Stimulated activated CD4-positive, alpha-beta T cell treated with anti-CD3 and anti-CD28 coated beads, Interleukin-15, amount 100 ng/mL, for 24 hours (primary cell): ENCODE data around the gene ASPG.

Experiments
- DNase-seq: peaks from one replicate; pipeline ENCODE4 v3.0.0-alpha.2; 2020

The ASPG gene

DNA sequence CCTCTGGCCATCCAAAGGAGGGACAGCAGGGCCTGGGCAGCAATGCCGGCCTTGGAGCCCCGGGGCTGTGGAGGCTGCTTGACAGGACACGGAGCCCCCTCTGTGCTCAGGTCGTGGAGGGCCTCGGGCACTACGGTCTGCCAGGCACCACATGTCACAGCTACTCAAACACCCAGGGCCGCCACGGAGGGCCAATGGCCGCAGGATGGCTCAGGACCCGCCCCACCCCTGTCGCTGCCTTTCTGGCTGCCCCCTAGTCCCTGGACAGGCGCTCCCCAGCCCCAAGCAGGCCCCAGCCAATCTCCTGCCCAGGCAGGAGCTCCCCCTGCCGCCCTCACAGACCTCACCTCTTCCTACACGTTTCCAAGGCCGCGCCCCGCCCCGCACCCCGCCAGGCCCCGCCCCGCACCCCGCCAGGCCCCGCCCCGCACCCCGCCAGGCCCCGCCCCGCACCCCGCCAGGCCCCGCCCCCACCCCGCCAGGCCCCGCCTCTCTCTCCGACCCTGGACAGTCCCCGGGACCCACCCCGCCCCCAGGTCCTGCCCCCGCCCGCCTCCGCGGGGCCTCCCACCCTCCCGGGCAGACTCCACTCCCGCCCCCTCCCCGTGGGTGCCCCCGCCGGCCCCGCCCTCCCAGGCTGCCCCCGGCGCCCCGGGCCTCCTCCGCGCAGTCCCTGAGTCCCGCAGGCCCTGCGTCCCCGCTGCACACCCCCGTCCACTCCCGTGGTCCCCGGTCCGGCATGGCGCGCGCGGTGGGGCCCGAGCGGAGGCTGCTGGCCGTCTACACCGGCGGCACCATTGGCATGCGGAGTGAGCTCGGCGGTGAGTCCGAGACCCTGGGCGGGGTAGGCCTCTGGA is at the start of gene ASPG:
Gene ASPG (plus strand): TSS at position 669 of the 857 bp plus-strand sequence. CDS start 71 bp downstream, at position 740.
- no peak for DNase-seq

DNA sequence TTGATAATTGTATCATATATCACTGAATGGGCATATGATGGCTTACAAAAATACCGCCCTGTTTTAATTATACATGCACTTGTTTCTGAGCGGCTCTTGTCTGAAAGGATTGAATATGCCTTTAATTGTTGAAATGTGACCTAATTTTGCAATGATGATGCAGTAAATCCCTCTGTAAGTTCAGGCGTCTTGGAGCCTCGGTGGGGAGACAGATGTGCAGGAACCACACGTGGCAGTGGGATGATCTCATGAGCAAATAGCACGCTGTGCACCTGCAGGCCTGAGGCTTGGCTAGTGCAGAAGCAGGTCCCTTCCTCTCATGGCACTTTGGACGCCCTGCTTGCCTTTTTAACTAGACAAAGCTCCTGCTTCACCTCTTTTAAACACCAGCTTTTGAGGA is 49.3 kb upstream of the ASPG start:
- no peak for DNase-seq

DNA sequence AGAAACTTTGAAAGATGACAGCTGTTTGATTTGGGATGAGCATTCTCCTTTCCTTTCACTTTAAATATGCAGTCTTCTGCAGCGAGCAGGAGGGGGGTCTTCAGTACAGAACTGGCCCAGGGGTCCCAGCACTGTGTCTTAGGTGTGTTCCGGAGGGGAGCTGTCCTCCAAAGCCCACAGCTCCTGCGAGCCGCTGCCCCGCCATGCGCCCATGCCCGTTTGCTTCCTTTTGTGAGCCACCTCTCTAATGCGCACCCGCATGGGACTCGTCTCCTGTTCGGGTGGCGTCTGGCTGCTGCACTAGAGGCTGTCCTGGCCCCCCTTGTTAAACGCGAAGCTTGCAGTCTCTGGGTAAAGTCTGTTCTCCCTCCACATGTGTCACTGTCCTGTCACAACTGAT is 48.4 kb upstream of the ASPG start:
- DNase-seq = no peak

DNA sequence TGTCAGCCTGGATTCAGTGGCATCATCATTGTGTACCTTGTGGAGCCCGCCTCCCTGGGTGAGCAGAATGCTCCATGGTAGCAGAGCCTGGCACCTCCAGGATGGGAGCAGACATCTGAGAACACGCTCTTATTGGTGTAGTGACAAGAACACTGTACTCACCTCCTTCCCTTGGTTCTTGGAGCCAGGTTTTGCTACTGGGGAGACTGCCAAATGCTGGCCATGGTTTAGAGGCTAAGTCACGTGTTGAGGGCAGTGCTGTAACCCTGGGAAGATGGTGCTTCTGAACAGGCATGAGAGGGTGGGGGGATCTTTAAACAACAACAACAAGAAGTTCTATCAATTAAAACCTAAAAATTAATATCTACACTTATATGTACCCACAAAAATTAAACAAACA is 47.6 kb upstream of the ASPG start:
- DNase-seq = no peak

DNA sequence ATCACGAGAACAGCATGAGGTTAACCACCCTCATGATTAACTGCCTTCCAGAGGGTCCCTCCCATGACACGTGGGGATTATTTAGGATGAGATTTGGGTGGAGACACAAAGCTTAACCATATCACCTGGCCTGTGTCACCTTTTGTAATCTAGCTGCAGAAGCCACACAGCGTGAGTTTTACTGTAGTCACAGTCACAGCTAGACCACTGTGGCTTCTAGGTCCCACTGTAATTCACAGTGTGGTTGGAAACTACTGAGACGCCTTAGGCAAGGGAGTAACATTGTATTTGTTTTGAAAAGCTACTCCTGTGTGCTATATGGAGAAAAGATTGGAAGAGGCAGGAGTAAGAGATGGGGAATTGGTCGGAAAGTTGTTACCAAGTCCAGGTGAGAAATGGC is 46.3 kb upstream of the ASPG start:
- DNase-seq = no peak

DNA sequence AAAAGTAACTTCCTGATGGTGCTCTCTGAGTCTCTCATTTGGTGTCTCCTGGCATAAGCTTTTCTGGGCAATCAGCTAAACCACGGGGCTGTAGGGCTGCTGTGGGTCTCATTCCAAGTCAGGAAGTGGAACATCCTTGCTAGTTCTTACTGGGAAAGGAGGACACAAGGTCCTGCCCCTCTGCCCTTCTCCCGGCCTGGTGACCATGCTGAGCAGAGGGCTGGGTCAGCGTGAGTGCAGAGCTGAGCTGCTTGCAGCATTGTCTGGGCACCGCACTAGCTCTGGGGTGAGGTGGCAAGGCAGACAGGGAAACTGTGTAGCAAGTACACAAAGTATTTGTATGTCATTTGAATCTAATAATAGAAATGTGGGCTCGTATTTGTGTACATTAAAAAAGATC is 45.0 kb upstream of the ASPG start:
- no peak for DNase-seq

DNA sequence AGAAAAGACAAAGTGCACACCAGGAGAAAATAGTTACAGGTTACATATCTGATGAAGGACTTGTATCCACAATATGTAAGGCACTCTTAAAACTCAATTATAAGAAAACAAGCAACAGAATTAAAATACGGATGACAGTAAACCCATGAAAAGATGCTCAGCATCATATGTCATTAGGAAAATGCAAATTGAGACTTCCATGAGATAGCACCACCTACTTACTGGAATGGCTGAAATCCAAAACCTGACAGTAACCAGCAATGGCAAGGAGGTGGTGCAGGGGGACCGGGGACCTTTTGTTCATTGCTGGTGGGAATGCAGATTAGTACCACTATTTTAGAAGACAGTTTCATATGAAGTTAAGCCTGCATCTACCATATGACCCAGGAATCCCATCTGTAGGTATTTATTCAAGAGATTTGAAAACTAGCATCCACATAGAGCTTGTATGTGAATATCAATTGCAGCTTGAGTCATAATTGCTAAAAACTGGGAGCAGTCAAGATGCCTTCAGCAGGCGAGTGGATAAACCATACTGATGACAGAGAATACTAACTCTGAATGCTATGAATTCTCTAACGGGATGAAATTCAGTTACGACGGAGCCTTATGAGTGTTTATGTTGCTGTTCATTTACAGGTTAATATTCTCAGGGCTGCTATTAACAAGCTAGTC is 43.9 kb upstream of the ASPG start:
- DNase-seq = no peak

DNA sequence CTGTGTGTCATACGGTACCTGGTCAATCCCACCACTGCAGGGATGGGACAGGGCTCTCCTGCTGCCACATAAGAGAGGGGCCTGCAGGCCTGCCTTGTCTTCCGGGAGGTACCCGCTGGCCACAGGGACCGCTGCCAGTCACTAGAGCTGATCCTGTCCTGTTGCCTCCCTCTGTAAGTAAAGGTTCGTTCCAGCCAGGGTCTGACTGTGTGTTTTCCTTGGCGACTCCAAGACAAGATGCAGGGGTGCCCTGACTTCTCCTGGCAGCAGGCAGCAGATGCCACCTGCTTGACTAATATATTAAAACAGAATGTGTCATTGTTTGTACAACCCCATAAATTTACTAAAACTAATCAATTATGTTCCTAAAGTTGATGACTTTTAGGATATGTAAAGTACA is 41.5 kb upstream of the ASPG start:
- DNase-seq = no peak

DNA sequence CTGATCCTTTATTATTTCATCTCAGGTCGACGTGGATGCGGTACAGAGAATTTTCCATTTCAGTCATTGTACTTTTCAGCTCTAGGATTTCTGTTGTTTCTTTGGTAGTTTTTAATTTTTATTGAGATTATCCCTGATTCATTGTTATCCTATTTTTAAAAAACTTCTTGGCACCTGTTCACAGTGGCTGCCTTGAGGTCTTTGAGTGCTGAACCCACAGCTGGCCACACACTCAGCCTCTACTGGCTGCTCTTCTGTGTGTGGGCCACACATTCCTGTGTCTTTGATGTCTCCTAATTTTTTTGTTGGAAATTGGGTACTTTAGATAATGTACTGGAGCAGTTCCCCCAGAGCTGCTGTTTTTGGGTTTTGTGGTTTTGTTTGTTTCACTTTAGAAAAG is 37.7 kb upstream of the ASPG start:
- DNase-seq = no peak

DNA sequence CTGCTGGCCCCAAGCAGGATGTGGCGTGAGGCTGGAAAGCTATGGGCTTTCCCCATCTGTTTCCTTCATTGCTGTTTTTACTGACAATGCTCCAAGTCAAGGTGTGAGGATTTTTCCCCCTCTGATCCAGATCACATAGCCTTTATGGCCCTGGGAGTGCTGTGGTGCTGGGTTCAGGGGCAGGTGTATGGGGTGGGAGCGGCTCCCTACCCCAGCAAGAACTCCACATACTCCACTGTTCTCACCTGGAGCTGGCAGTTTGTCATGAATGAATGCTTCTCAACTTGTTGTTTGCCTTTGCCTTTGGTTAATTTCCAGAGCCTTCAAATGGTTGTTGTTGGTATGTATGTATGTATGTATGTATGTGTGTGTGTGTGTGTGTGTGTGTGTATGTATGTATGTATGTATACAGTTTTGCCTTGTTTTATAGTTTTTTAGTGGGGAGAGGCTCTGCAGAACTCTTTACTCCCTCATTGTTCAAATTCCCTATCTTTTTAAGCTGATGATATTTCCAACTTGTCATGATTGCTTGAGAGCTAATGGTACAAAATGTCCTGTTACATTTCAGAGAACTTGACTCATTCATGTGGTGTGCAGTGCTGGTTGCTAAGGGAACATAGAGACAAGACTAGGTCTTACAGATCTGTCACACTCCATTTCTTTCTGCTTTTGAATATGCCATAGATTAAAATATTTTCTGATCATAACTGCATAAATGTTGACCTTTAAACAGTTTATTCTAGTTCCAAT is 36.6 kb upstream of the ASPG start:
- DNase-seq = no peak

DNA sequence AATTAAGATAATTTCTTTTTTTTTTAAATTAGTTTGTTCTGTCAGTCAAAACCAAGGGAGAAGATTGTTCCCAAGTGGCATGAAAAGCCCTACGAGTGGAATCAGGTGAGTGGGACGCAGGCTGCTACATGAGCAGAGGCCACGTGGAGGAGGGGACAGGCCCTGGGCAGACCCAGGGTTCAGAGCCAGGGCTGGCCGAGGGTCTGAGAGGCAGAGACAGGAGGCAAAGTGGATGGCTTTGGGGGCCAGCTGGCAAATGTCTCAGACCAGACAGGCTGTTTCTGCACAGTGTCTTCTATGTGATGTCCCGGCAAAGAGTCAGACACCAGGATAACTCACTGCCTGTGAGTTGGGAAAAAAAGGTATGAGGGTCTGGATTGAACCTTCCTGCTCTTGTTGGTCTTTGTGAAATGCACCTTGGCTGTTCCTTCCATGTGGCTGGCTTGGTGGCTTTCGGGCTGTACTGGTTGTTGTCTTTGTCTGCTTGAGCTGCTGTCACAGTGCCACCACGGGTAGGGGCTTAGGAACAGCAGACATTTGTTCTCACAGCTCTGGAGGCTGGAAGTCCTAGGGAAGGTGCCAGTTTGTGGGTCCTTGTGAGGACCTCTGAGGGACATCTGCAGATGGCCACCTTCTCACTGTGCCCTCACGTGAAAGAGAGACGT is 35.8 kb upstream of the ASPG start:
- DNase-seq = no peak

DNA sequence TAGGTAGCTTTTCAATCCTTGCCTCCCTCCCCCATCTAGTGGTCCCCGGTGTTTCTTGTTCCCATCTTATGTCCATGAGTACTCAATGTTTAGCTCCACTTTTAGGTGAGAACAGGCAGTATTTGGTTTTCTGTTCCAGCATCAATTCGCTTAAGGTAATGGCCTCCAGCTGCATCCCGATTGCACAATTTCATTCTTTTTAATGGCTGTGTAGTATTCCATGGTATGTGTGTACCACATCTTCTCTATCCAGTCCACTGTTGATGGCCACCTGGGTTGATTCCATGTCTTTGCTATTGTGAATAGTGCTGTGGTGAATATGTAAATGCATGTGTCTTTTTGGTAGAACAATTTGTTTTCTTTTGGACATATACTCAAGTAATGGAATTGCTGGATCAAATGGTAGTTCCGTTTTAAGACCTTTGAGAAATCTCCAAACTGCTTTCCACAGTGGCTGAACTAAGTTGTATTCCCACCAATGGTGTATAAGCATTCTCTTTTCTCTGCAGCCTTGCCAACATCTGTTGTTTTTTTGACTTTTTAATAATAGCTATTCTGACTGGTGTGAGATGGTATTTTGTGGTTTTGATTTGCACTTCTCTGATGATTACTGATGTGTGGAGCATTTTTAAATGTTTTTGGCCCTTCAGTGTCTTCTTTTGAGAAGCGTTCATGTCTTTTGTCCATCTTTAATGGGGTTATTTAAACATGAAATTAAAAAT is 34.2 kb upstream of the ASPG start:
- no peak for DNase-seq

DNA sequence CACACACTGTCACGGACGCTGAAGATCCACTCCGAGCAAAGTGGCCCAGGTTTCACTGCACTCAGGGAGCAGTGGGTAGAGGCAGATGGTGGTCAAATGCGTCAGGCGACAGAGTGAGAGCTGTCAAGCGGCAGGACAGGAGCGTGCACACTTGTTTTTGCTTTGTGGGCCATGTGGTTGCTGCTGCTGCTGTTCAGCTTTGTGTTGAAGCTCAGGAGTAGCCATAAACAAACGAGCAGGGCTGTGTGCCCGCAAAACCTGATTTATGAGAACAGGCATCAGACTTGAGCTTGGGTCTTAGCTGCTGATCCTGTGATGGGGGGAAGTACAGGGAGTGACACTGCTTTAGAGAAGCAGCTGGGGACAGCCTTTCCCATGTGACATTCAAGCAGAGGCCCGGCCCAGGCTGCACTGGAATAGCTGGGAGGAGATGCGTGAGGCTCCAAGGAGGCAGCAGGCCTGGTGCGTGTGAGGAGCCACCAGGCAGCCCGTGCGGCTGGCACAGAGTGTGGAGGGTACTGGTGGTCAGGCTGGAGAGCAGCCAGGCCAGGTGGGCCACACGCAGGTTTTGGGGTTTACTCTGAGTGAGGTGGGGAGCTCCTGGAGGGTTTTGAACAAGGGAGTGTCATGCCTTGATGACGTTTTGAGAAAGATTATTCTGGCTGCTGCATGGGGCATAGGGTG is 31.1 kb upstream of the ASPG start:
- no peak for DNase-seq

DNA sequence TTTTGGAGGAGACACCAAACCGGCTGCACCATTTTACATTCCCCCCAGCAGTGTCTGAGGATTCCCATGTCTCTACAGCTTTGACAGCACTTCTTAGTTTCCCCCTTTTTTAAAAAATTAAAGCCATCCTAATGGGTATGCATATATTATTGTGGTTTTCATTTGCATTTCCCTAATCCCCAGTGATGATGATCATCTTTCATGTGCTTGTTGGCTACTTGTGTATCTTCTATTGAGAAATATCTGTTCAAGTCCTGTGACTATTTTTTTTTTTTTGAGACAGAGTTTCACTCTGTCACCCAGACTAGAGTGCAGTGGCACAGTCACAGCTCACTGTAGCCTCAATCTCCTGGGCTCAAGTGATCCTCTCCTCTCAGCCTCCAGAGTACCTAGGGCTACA is 23.2 kb upstream of the ASPG start:
- DNase-seq = no peak

DNA sequence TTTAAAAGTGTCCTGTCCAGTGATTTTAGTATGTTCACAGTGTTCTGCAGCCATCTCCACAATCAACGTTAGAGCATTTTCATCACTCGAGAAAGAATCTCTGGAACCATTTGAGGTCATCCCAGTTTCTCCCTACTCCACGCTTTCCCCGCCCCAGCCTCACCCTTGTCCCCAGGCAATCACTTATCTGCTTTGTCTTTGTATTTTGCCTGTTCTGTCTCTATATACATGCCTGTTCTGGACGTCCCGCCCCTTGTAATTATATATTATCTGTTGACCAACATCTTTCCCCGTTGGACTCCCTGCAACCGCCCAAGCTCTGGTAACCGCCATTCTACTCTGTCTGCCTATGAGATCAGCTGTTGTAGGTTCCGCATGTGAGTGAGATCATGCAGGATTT is 21.5 kb upstream of the ASPG start:
- no peak for DNase-seq

DNA sequence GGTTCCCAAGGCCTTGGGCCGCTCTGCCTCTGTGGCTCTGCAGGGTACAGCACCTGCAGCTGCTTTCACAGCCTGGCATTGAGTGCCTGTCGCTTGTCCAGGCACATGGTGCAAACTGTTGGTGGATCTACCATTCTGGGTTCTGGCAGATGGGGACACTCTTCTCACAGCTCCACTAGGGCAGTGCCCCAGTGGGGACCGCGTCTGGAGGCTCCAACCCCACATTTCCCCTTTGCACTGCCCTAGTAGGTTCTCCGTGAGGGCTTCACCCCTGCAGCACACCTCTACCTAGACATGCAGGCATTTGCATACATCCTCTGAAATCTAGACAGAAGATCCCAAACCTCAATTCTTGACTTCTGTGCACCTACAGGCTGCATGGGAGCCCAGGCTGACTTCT is 19.2 kb upstream of the ASPG start:
- no peak for DNase-seq

DNA sequence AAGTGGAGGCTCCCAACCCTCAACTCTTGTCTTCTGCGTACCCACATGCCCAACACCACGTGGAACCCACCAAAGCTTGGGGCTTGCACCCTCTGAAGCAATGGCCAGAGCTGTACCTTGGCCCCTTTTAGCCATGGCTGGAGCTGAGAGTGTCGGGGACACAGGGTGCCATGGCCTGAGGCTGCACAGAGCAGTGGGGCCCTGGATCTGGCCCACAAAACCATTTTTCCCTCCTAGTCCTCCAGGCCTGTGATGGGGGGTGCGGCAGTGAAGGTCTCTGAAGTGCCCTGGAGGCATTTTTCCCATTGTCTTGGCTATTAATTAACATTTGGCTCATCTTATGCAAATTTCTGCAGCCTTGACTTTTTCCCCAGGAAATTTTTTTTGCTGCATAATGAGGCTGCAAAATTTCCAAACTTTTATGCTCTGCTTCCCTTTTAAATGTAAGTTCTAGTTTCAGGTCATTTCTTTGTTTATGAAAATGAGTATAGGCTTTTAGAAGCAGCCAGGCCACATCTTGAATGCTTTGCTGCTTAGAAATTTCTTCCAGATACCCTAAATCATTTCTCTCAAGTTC is 18.7 kb upstream of the ASPG start:
- DNase-seq = no peak

DNA sequence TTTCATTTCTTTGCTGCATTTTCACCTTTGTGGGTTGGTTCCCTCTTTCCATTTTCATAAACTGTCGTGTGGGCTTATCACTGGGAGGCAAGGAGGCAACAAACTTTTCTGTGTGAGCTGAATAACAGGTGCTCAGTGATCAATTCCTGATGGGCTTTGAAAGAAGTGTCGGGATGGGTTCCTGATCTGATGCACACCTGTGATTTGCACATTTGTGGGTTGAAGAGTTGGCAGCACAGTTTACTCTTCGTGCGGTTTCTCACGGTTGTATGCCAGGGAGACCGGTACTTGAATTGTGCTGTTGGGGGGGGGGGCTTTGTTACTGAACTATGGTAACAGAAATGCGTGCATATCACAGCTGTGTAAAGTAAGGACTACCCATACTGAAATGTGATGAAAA is 16.0 kb upstream of the ASPG start:
- DNase-seq = no peak

DNA sequence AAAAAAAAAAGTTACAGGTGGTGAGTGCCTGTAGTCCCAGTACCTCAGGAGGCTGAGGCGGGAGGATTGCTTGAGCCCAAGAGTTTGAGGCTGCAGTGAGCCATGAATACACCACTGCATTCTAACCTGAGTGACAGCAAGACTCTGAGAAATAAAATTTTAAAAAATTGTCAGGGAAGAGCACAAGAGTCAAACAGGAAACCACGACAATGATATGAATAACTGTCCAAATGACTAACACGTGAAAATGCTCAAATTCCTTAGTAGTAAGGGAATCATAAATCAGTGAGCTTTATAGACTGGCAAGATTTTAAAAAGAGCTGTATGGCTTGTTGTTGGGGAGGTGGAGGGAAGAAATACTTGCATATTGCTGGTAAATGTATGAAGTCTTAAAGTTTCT is 12.9 kb upstream of the ASPG start:
- no peak for DNase-seq

DNA sequence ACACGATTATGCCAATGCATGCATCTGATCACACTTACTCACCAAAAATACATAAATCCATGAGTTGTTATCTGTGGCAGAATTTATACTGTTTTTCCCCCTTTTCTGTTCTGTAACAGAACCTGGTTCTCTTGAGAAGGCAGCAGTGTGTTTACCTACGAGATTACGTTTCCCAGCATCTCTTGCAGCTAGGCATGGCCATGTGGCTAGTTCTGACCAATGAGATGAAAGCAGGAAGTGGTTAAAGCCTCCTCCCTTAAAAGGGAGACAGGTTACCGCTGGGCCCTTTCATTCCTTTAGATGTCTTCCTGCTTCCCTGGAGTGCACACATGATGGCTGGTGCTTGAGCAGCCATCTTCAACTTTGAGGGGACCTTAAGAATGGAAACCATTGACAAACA is 11.7 kb upstream of the ASPG start:
- no peak for DNase-seq

DNA sequence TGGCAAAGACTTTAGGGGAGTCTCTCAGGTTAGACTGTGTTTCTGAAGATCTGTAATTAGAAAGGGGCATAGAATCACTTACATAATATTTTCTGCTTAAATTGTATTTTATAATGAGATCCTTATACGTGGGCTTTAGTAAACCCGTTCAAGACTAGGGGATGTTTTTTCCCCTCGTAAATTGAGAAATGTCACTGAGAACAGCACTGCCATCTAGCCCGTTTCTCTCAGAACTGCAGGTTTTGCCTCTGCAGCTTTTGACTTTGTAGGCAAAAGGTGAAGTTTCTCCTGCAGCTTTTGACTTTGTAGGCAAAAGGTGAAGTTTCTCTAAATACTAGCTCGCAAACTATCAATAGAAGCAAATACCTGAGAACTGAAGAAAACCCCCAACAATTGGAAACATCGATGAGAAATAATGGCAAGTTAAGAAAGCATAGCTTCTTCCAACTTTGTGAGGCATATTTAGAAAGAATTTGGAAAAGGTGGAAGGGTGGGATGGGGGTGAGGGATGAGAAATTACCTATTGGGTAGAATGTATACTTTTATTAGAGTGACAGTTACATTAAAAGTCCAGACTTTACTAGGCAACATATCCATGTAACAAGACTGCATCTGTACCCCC is 9.9 kb upstream of the ASPG start:
- no peak for DNase-seq
